Activated T-helper 1 cell treated with Interleukin-2 at 50 U/mL for 16 hours (primary cell): Measurements from ENCODE around the gene GPS1.

ENCODE experiments used
- DNase-seq: peaks from one replicate; pipeline ENCODE4 v3.0.0-alpha.2; 2020; ENCODE audit warnings: low read depth

GPS1 gene

GRCh38 chr17:82079001-82079677 lies 27.4 kb downstream of the GPS1 start:
- DNase-seq, result no peak

GRCh38 chr17:82080048-82080788 lies 28.5 kb downstream of the GPS1 start:
- no peak for DNase-seq

GRCh38 chr17:82080789-82081464 lies 29.2 kb downstream of the GPS1 start:
- DNase-seq, result no peak

- DNase-seq, result no peak
Measured at GRCh38 chr17:82081546-82081945, 29.8 kb downstream of the GPS1 start.

- DNase-seq, result no peak
Measured at GRCh38 chr17:82081966-82082365, 30.3 kb downstream of the GPS1 start.

GRCh38 chr17:82082456-82082855 lies 30.8 kb downstream of the GPS1 start:
- DNase-seq, result no peak

- DNase-seq, result no peak
Measured at GRCh38 chr17:82083009-82083408, 31.3 kb downstream of the GPS1 start.

- no peak for DNase-seq
Measured at GRCh38 chr17:82083533-82084359, 32.0 kb downstream of the GPS1 start.

GRCh38 chr17:82084373-82085030 lies 32.8 kb downstream of the GPS1 start:
- DNase-seq, result no peak

- no peak for DNase-seq
Measured at GRCh38 chr17:82085031-82085861, 33.5 kb downstream of the GPS1 start.

- no peak for DNase-seq
Measured at GRCh38 chr17:82085931-82086764, 34.5 kb downstream of the GPS1 start.

- no peak for DNase-seq
Measured at GRCh38 chr17:82086941-82087906, 35.5 kb downstream of the GPS1 start.

- no peak for DNase-seq
Measured at GRCh38 chr17:82087961-82088837, 36.5 kb downstream of the GPS1 start.

GRCh38 chr17:82088838-82089722 lies 37.4 kb downstream of the GPS1 start:
- DNase-seq, result no peak

- no peak for DNase-seq
Measured at GRCh38 chr17:82089723-82090548, 38.2 kb downstream of the GPS1 start.
